Mucosa of descending colon (tissue), 3 donors: Measurements from ENCODE around the gene TRIO. TPM values are rescaled to one million over a fixed set of nuclear protein-coding genes. Genes with fewer than 3 reads are reported as not detected.
A peak's percentile ranks its signal among the peaks of the same experiment; 100 is the strongest.

Experiments
- ATAC-seq: fragments of 200-7000 bp; cut with Tn5 transposase; one replicate; pipeline ENCODE4 v1.9.1; 2020; ENCODE audit warnings: mild to moderate bottlenecking, moderate library complexity
- DNase-seq, 3 donors: peaks; one replicate each; pipeline ENCODE4 v3.0.0-alpha.2; 2020
- H3K36me3 ChIP-seq: fragments of 200-600 bp; one replicate; pipeline ENCODE4 v1.8.0; 2021; ENCODE audit warnings: low read depth, mild to moderate bottlenecking
- H3K4me1 ChIP-seq: fragments of 200-600 bp; one replicate; pipeline ENCODE4 v1.8.0; 2021; ENCODE audit warnings: low read depth, mild to moderate bottlenecking
- H3K4me3 ChIP-seq: fragments of 200-600 bp; one replicate; pipeline ENCODE4 v1.8.0; 2021; ENCODE audit warnings: mild to moderate bottlenecking
- H3K9me3 ChIP-seq: fragments of 200-600 bp; one replicate; pipeline ENCODE4 v1.8.0; 2021; ENCODE audit warnings: mild to moderate bottlenecking
- CTCF ChIP-seq: fragments of 200-600 bp; IDR thresholded peaks from one replicate; pipeline ENCODE4 v1.8.0; 2022; ENCODE audit warnings: antibody characterized with exemption, mild to moderate bottlenecking
- intact Hi-C, 2 donors: fragments of 100-400 bp; cut with DNase I in 1 of 2; cut with micrococcal nuclease in 1 of 2; formaldehyde crosslinking; loops; one replicate each; pipeline versions ENCODE4 v1.11.0 to v1.11.1; 2022; cut with DNase I, micrococcal nuclease
- total RNA-seq, 3 donors: library from RNA; stranded (reverse); fragmentation: NEBNext Ultra II Directional in 2 of 3; extraction: Animal tissue kit (Norgen Biotek cat#: 25700) in 2 of 3; gene quantifications; one replicate each; pipeline versions ENCODE4 v1.2.1 to v1.2.4, GENCODE V29; 2021 to 2023
- donor health status: DM: no; HTN: no; CAD: no; lungs with moderate emphysema.
- donor health status: DM: no; HTN: no; CAD: no.
- donor health status: DM: no; HTN: yes; CAD: no.

TRIO gene
- total RNA-seq, 3 donors from 2014 or later: 164 to 231 (median 168) TPM

- no peaks in the 10 kb centered on the region for H3K9me3 ChIP-seq
- no peak for TF ChIP-seq CTCF
- peaks cover 54% of the 10 kb centered on the region for H3K4me1 ChIP-seq
- ATAC-seq (no peak), DNase-seq (no peak)
- no peak overlapping the region for H3K4me3 ChIP-seq
- intact Hi-C loops: no loop called here
- no peaks in the 10 kb centered on the region for H3K36me3 ChIP-seq
Measured at GRCh38 chr5:14220642-14221041, 77.5 kb downstream of the TRIO start.

DNA sequence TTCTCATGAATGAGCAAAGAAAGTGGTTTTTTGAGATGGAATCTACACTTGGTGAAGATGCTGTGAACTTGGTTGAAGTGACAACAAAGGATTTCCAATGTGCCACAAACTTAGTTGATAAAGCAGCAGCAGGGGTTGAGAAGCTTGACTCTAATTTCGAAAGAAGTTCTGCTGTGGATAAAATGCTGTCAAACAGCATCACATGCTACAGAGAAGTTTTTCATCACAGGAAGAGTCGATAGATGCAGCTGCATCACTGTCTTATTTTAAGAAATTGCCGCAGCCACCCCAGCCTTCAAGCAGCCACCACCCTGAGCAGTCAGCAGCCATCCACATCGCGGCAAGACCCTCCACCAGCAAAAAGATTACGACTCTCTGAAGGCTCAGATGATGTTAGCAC is 78.6 kb downstream of the TRIO start:
- Histone ChIP-seq H3K4me1 (peaks cover 47% of the 10 kb centered on the region), H3K36me3 (no peaks in the 10 kb centered on the region), H3K9me3 (no peaks in the 10 kb centered on the region), H3K4me3 (no peak overlapping the region)
- DNase-seq: no peak
- intact Hi-C loops: no loop called here
- TF ChIP-seq CTCF: no peak
- no peak for ATAC-seq

GRCh38 chr5:14222206-14222605 is 79.1 kb downstream of the TRIO start:
- Histone ChIP-seq H3K4me1 (peaks cover 42% of the 10 kb centered on the region), H3K36me3 (no peaks in the 10 kb centered on the region), H3K9me3 (no peaks in the 10 kb centered on the region), H3K4me3 (no peak overlapping the region)
- no peak for DNase-seq
- no peak for TF ChIP-seq CTCF
- intact Hi-C loops: no loop called here
- peak; percentile 15 for ATAC-seq

DNA sequence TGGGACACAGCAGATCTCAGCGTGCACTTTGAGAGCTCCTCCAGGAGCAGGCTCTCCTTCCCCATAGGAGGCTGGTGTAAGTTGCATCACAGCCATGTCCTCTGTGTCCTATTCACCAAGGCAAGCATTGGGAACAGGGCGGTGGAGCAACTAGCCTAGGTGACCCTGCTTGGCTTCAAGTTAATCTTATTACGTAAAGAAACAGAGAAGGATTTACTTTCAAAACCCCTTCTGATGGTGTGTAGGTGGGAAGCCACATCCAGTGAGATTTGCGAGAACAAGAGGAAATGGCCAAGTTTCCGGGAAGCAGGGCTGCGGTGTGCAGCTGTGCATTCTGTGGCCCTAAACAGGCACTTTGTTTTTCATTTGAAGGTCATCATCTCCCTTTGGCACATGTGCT is 80.2 kb downstream of the TRIO start:
- Histone ChIP-seq H3K4me3 (no peak overlapping the region), H3K9me3 (no peaks in the 10 kb centered on the region), H3K36me3 (no peaks in the 10 kb centered on the region), H3K4me1 (peaks cover 38% of the 10 kb centered on the region)
- DNase-seq: no peak
- TF ChIP-seq CTCF: no peak
- no peak for ATAC-seq
- intact Hi-C loops: no loop called here

DNA sequence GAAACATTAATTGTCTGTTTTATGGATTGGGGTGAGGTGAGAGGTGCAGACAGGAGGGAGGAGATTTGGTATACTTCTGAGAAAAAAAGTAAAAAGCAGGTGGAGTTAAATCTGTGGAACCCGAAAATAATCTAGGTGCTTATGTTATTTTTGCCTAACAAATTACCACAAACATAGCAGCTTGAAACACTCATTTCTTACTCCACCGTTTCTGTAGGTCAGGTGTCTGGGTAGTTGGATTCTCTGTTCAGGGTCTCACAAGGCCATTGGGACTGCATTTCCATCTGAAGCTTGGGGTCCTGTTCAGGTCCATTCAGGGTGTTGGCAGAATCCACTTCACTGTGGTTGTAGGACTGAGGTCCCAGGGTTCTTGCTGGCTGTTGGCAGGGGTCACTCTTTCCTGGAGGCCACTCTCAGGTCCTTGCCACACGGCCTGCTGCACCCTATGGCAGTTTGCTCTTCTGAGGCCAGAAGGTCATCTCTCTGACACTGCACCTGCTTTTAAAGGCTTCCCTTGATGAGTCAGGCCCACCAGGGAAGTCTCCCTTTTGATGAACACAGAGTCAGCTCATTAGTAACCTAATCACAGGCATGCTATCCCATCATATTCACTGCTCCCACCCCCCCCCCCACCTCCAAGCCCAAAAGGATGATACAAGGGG is 82.2 kb downstream of the TRIO start:
- Histone ChIP-seq H3K4me1 (peaks cover 26% of the 10 kb centered on the region), H3K36me3 (no peaks in the 10 kb centered on the region), H3K9me3 (no peaks in the 10 kb centered on the region), H3K4me3 (no peak overlapping the region)
- TF ChIP-seq CTCF: no peak
- intact Hi-C loops: no loop called here
- peak; percentile 31 for ATAC-seq
- no peak for DNase-seq

GRCh38 chr5:14226149-14226548 is 83.0 kb downstream of the TRIO start:
- Histone ChIP-seq H3K4me3 (no peak overlapping the region), H3K9me3 (no peaks in the 10 kb centered on the region), H3K4me1 (peaks cover 18% of the 10 kb centered on the region), H3K36me3 (no peaks in the 10 kb centered on the region)
- DNase-seq (no peak), ATAC-seq (no peak)
- intact Hi-C loops: no loop called here
- no peak for TF ChIP-seq CTCF
